Neuron (in vitro differentiated cells): ENCODE results near the gene LIPH.

Experiments
- H2AFZ ChIP-seq: one replicate; pipeline ENCODE4 v1.6.1; 2013; ENCODE audit warnings: low read depth, mild to moderate bottlenecking, inconsistent platforms, low read length, moderate library complexity
- H3K27me3 ChIP-seq: one replicate; pipeline ENCODE4 v1.6.1; 2013; ENCODE audit warnings: low read length; ENCODE audit not compliant: insufficient read depth
- H3K36me3 ChIP-seq: one replicate; pipeline ENCODE4 v1.6.1; 2013; ENCODE audit warnings: low read length; ENCODE audit not compliant: insufficient read depth
- H3K4me1 ChIP-seq: one replicate; pipeline ENCODE4 v1.6.1; 2013; ENCODE audit warnings: low read length; ENCODE audit not compliant: insufficient read depth
- H3K4me3 ChIP-seq: 2 replicates; pipeline ENCODE4 v1.5.1; 2013; ENCODE audit warnings: mild to moderate bottlenecking, low read length, moderate library complexity
- H3K9me3 ChIP-seq: one replicate; pipeline ENCODE4 v1.6.1; 2013; ENCODE audit warnings: low read length

The LIPH gene

GRCh38 chr3:185530856-185531255 is 21.5 kb downstream of the LIPH start:
- Histone ChIP-seq H3K27me3 (no peaks in the 10 kb centered on the region), H3K9me3 (no peaks in the 10 kb centered on the region), H2AFZ (no peak overlapping the region), H3K4me3 (no peak overlapping the region), H3K4me1 (peaks cover 3% of the 10 kb centered on the region), H3K36me3 (no peaks in the 10 kb centered on the region)

GRCh38 chr3:185528532-185528931 is 23.9 kb downstream of the LIPH start:
- no peaks in the 10 kb centered on the region for H3K36me3 ChIP-seq
- no peak overlapping the region for H3K4me3 ChIP-seq
- H3K27me3 ChIP-seq = no peaks in the 10 kb centered on the region
- H3K9me3 ChIP-seq = no peaks in the 10 kb centered on the region
- H3K4me1 ChIP-seq = peaks cover 3% of the 10 kb centered on the region
- H2AFZ ChIP-seq = no peak overlapping the region

GRCh38 chr3:185527364-185527763 is 25.0 kb downstream of the LIPH start:
- no peak overlapping the region for H2AFZ ChIP-seq
- H3K4me3 ChIP-seq = no peak overlapping the region
- H3K9me3 ChIP-seq = no peaks in the 10 kb centered on the region
- peaks cover under 1% of the 10 kb centered on the region for H3K27me3 ChIP-seq
- no peaks in the 10 kb centered on the region for H3K4me1 ChIP-seq
- no peaks in the 10 kb centered on the region for H3K36me3 ChIP-seq

GRCh38 chr3:185526349-185526951 is 25.9 kb downstream of the LIPH start:
- Histone ChIP-seq H2AFZ (no peak overlapping the region), H3K4me3 (no peak overlapping the region), H3K27me3 (peaks cover 5% of the 10 kb centered on the region), H3K4me1 (no peaks in the 10 kb centered on the region), H3K9me3 (no peaks in the 10 kb centered on the region), H3K36me3 (no peaks in the 10 kb centered on the region)

- Histone ChIP-seq H3K4me3 (no peak overlapping the region), H3K36me3 (no peaks in the 10 kb centered on the region), H3K4me1 (no peaks in the 10 kb centered on the region), H3K9me3 (no peaks in the 10 kb centered on the region), H2AFZ (no peak overlapping the region), H3K27me3 (peaks cover 5% of the 10 kb centered on the region)
Measured at GRCh38 chr3:185521349-185522138, 30.8 kb downstream of the LIPH start.

- no peaks in the 10 kb centered on the region for H3K9me3 ChIP-seq
- no peaks in the 10 kb centered on the region for H3K36me3 ChIP-seq
- H3K4me1 ChIP-seq = no peaks in the 10 kb centered on the region
- H2AFZ ChIP-seq = no peak overlapping the region
- H3K27me3 ChIP-seq = peaks cover 13% of the 10 kb centered on the region
- H3K4me3 ChIP-seq = no peak overlapping the region
Measured at GRCh38 chr3:185519021-185519420, 33.4 kb downstream of the LIPH start.

GRCh38 chr3:185517387-185518130 is 34.8 kb downstream of the LIPH start:
- H3K9me3 ChIP-seq = no peaks in the 10 kb centered on the region
- no peak overlapping the region for H2AFZ ChIP-seq
- no peaks in the 10 kb centered on the region for H3K4me1 ChIP-seq
- H3K4me3 ChIP-seq = no peak overlapping the region
- H3K36me3 ChIP-seq = no peaks in the 10 kb centered on the region
- peaks cover 15% of the 10 kb centered on the region for H3K27me3 ChIP-seq

- H3K36me3 ChIP-seq = no peaks in the 10 kb centered on the region
- no peaks in the 10 kb centered on the region for H3K9me3 ChIP-seq
- no peaks in the 10 kb centered on the region for H3K4me1 ChIP-seq
- no peak overlapping the region for H2AFZ ChIP-seq
- peaks cover 10% of the 10 kb centered on the region for H3K27me3 ChIP-seq
- no peak overlapping the region for H3K4me3 ChIP-seq
Measured at GRCh38 chr3:185511711-185512110, 40.7 kb downstream of the LIPH start.

GRCh38 chr3:185508335-185508991 is 43.9 kb downstream of the LIPH start:
- Histone ChIP-seq H3K9me3 (no peaks in the 10 kb centered on the region), H3K27me3 (no peaks in the 10 kb centered on the region), H2AFZ (peak overlapping the region; percentile 38), H3K4me3 (no peak overlapping the region), H3K4me1 (no peaks in the 10 kb centered on the region), H3K36me3 (no peaks in the 10 kb centered on the region)

GRCh38 chr3:185507883-185508282 is 44.5 kb downstream of the LIPH start:
- no peaks in the 10 kb centered on the region for H3K27me3 ChIP-seq
- H2AFZ ChIP-seq = peak overlapping the region; percentile 38
- no peaks in the 10 kb centered on the region for H3K4me1 ChIP-seq
- no peak overlapping the region for H3K4me3 ChIP-seq
- H3K36me3 ChIP-seq = no peaks in the 10 kb centered on the region
- no peaks in the 10 kb centered on the region for H3K9me3 ChIP-seq

GRCh38 chr3:185504636-185505035 is 47.8 kb downstream of the LIPH start:
- H3K9me3 ChIP-seq = no peaks in the 10 kb centered on the region
- no peaks in the 10 kb centered on the region for H3K27me3 ChIP-seq
- H3K36me3 ChIP-seq = no peaks in the 10 kb centered on the region
- H2AFZ ChIP-seq = no peak overlapping the region
- H3K4me1 ChIP-seq = no peaks in the 10 kb centered on the region
- H3K4me3 ChIP-seq = no peak overlapping the region

- no peaks in the 10 kb centered on the region for H3K36me3 ChIP-seq
- H3K4me1 ChIP-seq = no peaks in the 10 kb centered on the region
- no peak overlapping the region for H2AFZ ChIP-seq
- H3K4me3 ChIP-seq = no peak overlapping the region
- no peaks in the 10 kb centered on the region for H3K9me3 ChIP-seq
- H3K27me3 ChIP-seq = no peaks in the 10 kb centered on the region
Measured at GRCh38 chr3:185503521-185503920, 48.9 kb downstream of the LIPH start.

- no peak overlapping the region for H3K4me3 ChIP-seq
- no peaks in the 10 kb centered on the region for H3K36me3 ChIP-seq
- peaks cover under 1% of the 10 kb centered on the region for H3K4me1 ChIP-seq
Measured at GRCh38 chr3:185502987-185503386, 49.4 kb downstream of the LIPH start.

More at GRCh38 chr3:185502987-185503386, 49.4 kb downstream of the LIPH start:
- H3K9me3 ChIP-seq = no peaks in the 10 kb centered on the region
- no peak overlapping the region for H2AFZ ChIP-seq
- no peaks in the 10 kb centered on the region for H3K27me3 ChIP-seq
